NB4 (cell line): ENCODE results near the gene CCDC171.

Source experiments
- CTCF ChIP-seq: IDR thresholded peaks from one replicate; pipeline ENCODE4 v1.5.1; 2012; ENCODE audit warnings: low read depth, low read length
- MYC ChIP-seq: IDR thresholded peaks from 2 replicates; pipeline ENCODE4 v1.6.1; 2011; ENCODE audit warnings: low read depth, low read length
- POLR2A ChIP-seq: IDR thresholded peaks from 2 replicates; pipeline ENCODE4 v1.6.1; 2011; ENCODE audit warnings: mild to moderate bottlenecking; ENCODE audit not compliant: insufficient read length; ENCODE audit errors: extremely low read depth
- TF ChIP-seq, protein P1 (sequence below): IDR thresholded peaks from 2 replicates; pipeline ENCODE4 v1.6.1; 2011; ENCODE audit warnings: low read depth, low read length

GRCh38 chr9:15531380-15531779 is 21.5 kb upstream of the CCDC171 start:
- TF ChIP-seq CTCF: no peak
- TF ChIP-seq, protein P1, sequence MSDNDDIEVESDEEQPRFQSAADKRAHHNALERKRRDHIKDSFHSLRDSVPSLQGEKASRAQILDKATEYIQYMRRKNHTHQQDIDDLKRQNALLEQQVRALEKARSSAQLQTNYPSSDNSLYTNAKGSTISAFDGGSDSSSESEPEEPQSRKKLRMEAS: no peak
- no peak for TF ChIP-seq POLR2A
- no peak for TF ChIP-seq MYC
